Body of pancreas (tissue), 4 donors: Measurements from ENCODE around the gene ABLIM1. TPM values are rescaled to one million over a fixed set of nuclear protein-coding genes. Genes with fewer than 3 reads are reported as not detected.
A peak's percentile ranks its signal among the peaks of the same experiment; 100 is the strongest.

Experiments
- ATAC-seq: fragments of 150-250 bp; one replicate; pipeline ENCODE4 v1.9.1; 2016
- DNase-seq, 4 donors: peaks; one replicate each; pipeline ENCODE4 v3.0.0-alpha.2; 2019
- H3K27ac ChIP-seq, 4 donors: fragments of 200-600 bp; sonication (generic); 1 replicate in 3 of 4; 2 replicates in 1 of 4; pipeline versions ENCODE4 v1.5.1 to v1.6.1; 2016 to 2019; ENCODE audit warnings: mild to moderate bottlenecking in 1 of 4, mixed read lengths in 1 of 4, moderate library complexity in 1 of 4
- H3K27me3 ChIP-seq, 2 donors: fragments of 200-600 bp; sonication (generic); one replicate each; pipeline ENCODE4 v1.6.0; 2016; ENCODE audit warnings: mild to moderate bottlenecking in 1 of 2
- H3K36me3 ChIP-seq, 2 donors: fragments of 200-600 bp; sonication (generic); replicated peaks in 1 of 2; 2 replicates each; pipeline ENCODE4 v1.5.1; 2016; ENCODE audit warnings: low read depth in 2 of 2; ENCODE audit not compliant: insufficient read depth in 1 of 2
- H3K4me1 ChIP-seq: fragments of 200-600 bp; sonication (generic); one replicate; pipeline ENCODE4 v1.6.0; 2016
- H3K4me3 ChIP-seq, 2 donors: fragments of 200-600 bp; sonication (generic); 1 replicate in 1 of 2; 2 replicates in 1 of 2; pipeline ENCODE4 v1.5.1; 2016 to 2019
- H3K9me3 ChIP-seq, 3 donors: fragments of 200-600 bp; sonication (generic); 1 replicate in 2 of 3; 2 replicates in 1 of 3; pipeline ENCODE4 v1.5.1; 2016
- POLR2A ChIP-seq, 3 donors: fragments of 450-650 bp; IDR thresholded peaks; one replicate each; pipeline ENCODE4 v1.6.1; 2016; ENCODE audit warnings: antibody characterized with exemption in 3 of 3, mild to moderate bottlenecking in 2 of 3
- WGBS, 2 donors: methylation state at CpG; one replicate each; pipeline ENCODE4 v1.1.5; 2017; 5-methylcytosine and 5-hydroxymethylcytosine counted together
- intact Hi-C: fragments of 100-400 bp; cut with DNase I; formaldehyde crosslinking; loops from one replicate; pipeline ENCODE4 v1.15.1; 2023
- total RNA-seq, 2 donors: library from RNA; depleted of rRNA; stranded (reverse); fragments of >200 nt; gene quantifications; one replicate each; pipeline ENCODE4 v1.1.0, GENCODE V29; 2016
- TF ChIP-seq, protein P1 (sequence below), 7 experiments: fragments of 450-650 bp in 4 of 7; fragments of 200-600 bp in 3 of 7; sonication (generic) in 3 of 7; IDR thresholded peaks; one replicate each; pipeline ENCODE4 v1.5.1; 2016 to 2019; ENCODE audit warnings: antibody characterized with exemption in 7 of 7

Gene ABLIM1
- total RNA-seq, 2 donors from 2014 or later = 34.6 to 54.7 TPM

- peaks cover 5% of the 10 kb centered on the region for H3K4me1 ChIP-seq
- DNase-seq (no peak), ATAC-seq (no peak)
- H3K9me3 ChIP-seq = no peaks in the 10 kb centered on the region
- H3K36me3 ChIP-seq = no peaks in the 10 kb centered on the region
- H3K4me3 ChIP-seq = no peak overlapping the region
- H3K27me3 ChIP-seq = no peaks in the 10 kb centered on the region
- H3K27ac ChIP-seq = no peak overlapping the region
- intact Hi-C loops = no loop called here
- 70 to 77% methylated on average over 1 of the region's 1 CpG for WGBS, 2 donors
- TF ChIP-seq POLR2A (IDR thresholded peaks at IDR 0.05) = no peak
- TF ChIP-seq, protein P1, sequence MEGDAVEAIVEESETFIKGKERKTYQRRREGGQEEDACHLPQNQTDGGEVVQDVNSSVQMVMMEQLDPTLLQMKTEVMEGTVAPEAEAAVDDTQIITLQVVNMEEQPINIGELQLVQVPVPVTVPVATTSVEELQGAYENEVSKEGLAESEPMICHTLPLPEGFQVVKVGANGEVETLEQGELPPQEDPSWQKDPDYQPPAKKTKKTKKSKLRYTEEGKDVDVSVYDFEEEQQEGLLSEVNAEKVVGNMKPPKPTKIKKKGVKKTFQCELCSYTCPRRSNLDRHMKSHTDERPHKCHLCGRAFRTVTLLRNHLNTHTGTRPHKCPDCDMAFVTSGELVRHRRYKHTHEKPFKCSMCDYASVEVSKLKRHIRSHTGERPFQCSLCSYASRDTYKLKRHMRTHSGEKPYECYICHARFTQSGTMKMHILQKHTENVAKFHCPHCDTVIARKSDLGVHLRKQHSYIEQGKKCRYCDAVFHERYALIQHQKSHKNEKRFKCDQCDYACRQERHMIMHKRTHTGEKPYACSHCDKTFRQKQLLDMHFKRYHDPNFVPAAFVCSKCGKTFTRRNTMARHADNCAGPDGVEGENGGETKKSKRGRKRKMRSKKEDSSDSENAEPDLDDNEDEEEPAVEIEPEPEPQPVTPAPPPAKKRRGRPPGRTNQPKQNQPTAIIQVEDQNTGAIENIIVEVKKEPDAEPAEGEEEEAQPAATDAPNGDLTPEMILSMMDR (IDR thresholded peaks at IDR 0.05) = no peak
Observed at GRCh38 chr10:114581071-114581470, 77.0 kb downstream of the ABLIM1 start.

GRCh38 chr10:114577133-114577532 is 80.9 kb downstream of the ABLIM1 start:
- TF ChIP-seq POLR2A (IDR thresholded peaks at IDR 0.05) = no peak
- TF ChIP-seq, protein P1 (IDR thresholded peaks at IDR 0.05) = no peak
- peak in 2 of 4 donors; percentile 16 to 23 for DNase-seq
- no peaks in the 10 kb centered on the region for H3K36me3 ChIP-seq
- peaks cover 7% of the 10 kb centered on the region for H3K4me1 ChIP-seq
- H3K27me3 ChIP-seq = no peaks in the 10 kb centered on the region
- WGBS, 2 donors = 41 to 69% methylated on average over 1 of the region's 1 CpG
- intact Hi-C loops = no loop called here
- ATAC-seq = peak; percentile 50
- H3K27ac ChIP-seq = peak overlapping the region in 2 of 4 donors; percentile 35 to 42
- H3K4me3 ChIP-seq = no peak overlapping the region
- no peaks in the 10 kb centered on the region for H3K9me3 ChIP-seq

DNA sequence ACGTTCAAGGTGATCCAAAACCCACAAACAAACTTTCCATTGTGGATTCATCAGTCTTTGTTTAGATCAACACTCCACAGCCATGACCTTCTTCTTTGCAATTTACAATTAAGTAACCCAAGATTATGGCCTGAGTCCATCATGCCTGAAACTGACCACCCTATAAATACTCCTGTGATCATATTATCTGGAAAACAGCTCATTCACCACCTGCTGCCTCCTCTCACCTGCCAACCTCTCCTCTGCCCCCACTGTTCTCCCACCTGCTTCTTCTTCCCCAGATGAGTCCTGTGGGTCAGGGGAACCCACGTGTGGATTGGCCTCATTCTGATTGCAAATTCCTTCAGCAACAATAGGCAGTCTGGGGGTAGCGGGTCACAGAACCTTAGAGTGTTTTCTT is 81.4 kb downstream of the ABLIM1 start:
- WGBS, 2 donors = 67 to 74% methylated on average over 3 of the region's 3 CpGs
- Histone ChIP-seq H3K27me3 (no peaks in the 10 kb centered on the region), H3K36me3 (no peaks in the 10 kb centered on the region), H3K9me3 (no peaks in the 10 kb centered on the region), H3K4me1 (peaks cover 11% of the 10 kb centered on the region), H3K27ac (peak overlapping the region in 2 of 4 donors; percentile 35 to 42), H3K4me3 (no peak overlapping the region)
- intact Hi-C loops = no loop called here
- no peak for DNase-seq
- ATAC-seq = no peak
- TF ChIP-seq, protein P1 (IDR thresholded peaks at IDR 0.05) = no peak
- no peak for TF ChIP-seq POLR2A (IDR thresholded peaks at IDR 0.05)

DNA sequence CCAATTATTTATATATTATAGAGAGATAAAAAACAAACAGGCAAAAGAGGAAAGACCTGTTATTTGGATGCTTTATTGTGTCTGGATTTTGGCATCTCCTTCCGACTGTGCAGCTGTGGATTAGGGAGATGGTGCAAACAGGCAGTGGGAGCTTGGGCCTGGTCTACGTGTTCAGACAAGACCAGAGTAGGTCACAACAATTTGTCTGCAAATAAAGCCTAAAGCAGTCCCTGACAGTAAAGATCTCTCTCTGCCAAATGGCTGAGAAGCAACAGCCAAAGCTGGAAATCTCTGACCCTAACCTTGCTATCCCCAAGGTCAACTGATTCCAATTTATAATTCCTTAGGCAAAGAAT is 82.0 kb downstream of the ABLIM1 start:
- Histone ChIP-seq H3K9me3 (no peaks in the 10 kb centered on the region), H3K36me3 (no peaks in the 10 kb centered on the region), H3K27ac (no peak overlapping the region), H3K4me1 (peaks cover 16% of the 10 kb centered on the region), H3K27me3 (no peaks in the 10 kb centered on the region), H3K4me3 (no peak overlapping the region)
- no peak for TF ChIP-seq POLR2A (IDR thresholded peaks at IDR 0.05)
- TF ChIP-seq, protein P1 (IDR thresholded peaks at IDR 0.05) = no peak
- 63 to 72% methylated on average over 2 of the region's 2 CpGs for WGBS, 2 donors
- intact Hi-C loops = no loop called here
- ATAC-seq = no peak
- no peak for DNase-seq

GRCh38 chr10:114575417-114576131 is 82.5 kb downstream of the ABLIM1 start:
- Histone ChIP-seq H3K36me3 (no peaks in the 10 kb centered on the region), H3K9me3 (no peaks in the 10 kb centered on the region), H3K4me3 (no peak overlapping the region), H3K27me3 (no peaks in the 10 kb centered on the region), H3K4me1 (peaks cover 19% of the 10 kb centered on the region), H3K27ac (no peak overlapping the region)
- DNase-seq = no peak
- TF ChIP-seq, protein P1 (IDR thresholded peaks at IDR 0.05) = no peak
- no peak for TF ChIP-seq POLR2A (IDR thresholded peaks at IDR 0.05)
- WGBS, 2 donors = 85 to 86% methylated on average over 9 of the region's 9 CpGs
- no peak for ATAC-seq
- intact Hi-C loops = no loop called here
